Liver (tissue), 9 donors: Measurements from ENCODE around the gene FAM72C. TPM values are rescaled to one million over a fixed set of nuclear protein-coding genes. Genes with fewer than 3 reads are reported as not detected.
A peak's percentile ranks its signal among the peaks of the same experiment; 100 is the strongest.
"Not testable (repeated sequence)": the region's sequence is repeated elsewhere in the genome, so short reads cannot be mapped to it uniquely, and the experiment has no call there.

Experiments
- DNase-seq: peaks from one replicate; pipeline ENCODE4 v3.0.0-alpha.2; 2017; ENCODE audit warnings: low spot score
- H3K27ac ChIP-seq, 2 donors: one replicate each; pipeline ENCODE4 v1.7.0; 2013; ENCODE audit warnings: inconsistent platforms in 2 of 2, low read length in 2 of 2, control low read depth in 1 of 2, low read depth in 1 of 2, mild to moderate bottlenecking in 1 of 2
- H3K27me3 ChIP-seq, 4 donors: one replicate each; pipeline versions ENCODE4 v1.6.1 to v1.7.0; 2013; ENCODE audit warnings: low read length in 3 of 4, inconsistent platforms in 1 of 4, mild to moderate bottlenecking in 1 of 4, moderate library complexity in 1 of 4; ENCODE audit not compliant: control insufficient read depth in 4 of 4, insufficient read depth in 4 of 4
- H3K36me3 ChIP-seq, 4 donors: one replicate each; pipeline versions ENCODE4 v1.6.1 to v1.7.0; 2013; ENCODE audit warnings: low read length in 3 of 4, mild to moderate bottlenecking in 3 of 4, low read depth in 1 of 4, moderate library complexity in 1 of 4; ENCODE audit not compliant: control insufficient read depth in 4 of 4, insufficient read depth in 3 of 4
- H3K4me1 ChIP-seq, 4 donors: one replicate each; pipeline versions ENCODE4 v1.6.1 to v1.7.0; 2013; ENCODE audit warnings: low read length in 3 of 4, mild to moderate bottlenecking in 3 of 4, moderate library complexity in 1 of 4; ENCODE audit not compliant: control insufficient read depth in 4 of 4, insufficient read depth in 4 of 4
- H3K4me3 ChIP-seq, 3 donors: one replicate each; pipeline versions ENCODE4 v1.6.1 to v1.7.0; 2013; ENCODE audit warnings: low read length in 3 of 3, control low read depth in 1 of 3, low read depth in 1 of 3, mild to moderate bottlenecking in 1 of 3
- H3K9ac ChIP-seq, 2 donors: one replicate each; pipeline ENCODE4 v1.7.0; 2013; ENCODE audit warnings: low read length in 2 of 2, mild to moderate bottlenecking in 2 of 2, moderate library complexity in 2 of 2, control low read depth in 1 of 2, low read depth in 1 of 2
- H3K9me3 ChIP-seq, 4 donors: one replicate each; pipeline versions ENCODE4 v1.6.1 to v1.7.0; 2013; ENCODE audit warnings: low read length in 3 of 4; ENCODE audit not compliant: control insufficient read depth in 4 of 4
- WGBS: extraction: QIAGEN DNeasy Blood & Tissue Kit; methylation state at CpG from one replicate; pipeline ENCODE4 v1.1.7; 2013; 5-methylcytosine and 5-hydroxymethylcytosine counted together
- polyA plus RNA-seq, 2 donors: library from polyadenylated mRNA; stranded (reverse) in 1 of 2; unstranded in 1 of 2; fragments of 200-250 nt in 1 of 2; fragments of >200 nt in 1 of 2; fragmentation: Nextera tagmentation in 1 of 2; extraction: Ambion mirVana in 1 of 2; gene quantifications; one replicate each; pipeline versions ENCODE4 v1.2.1 to v1.2.3, GENCODE V29; 2013 to 2015
- total RNA-seq, 2 donors: library from RNA; depleted of rRNA; stranded (reverse); fragments of >200 nt; gene quantifications; one replicate each; pipeline ENCODE4 v1.2.3, GENCODE V29; 2014
- donor health status: healthy.
- donor health status: healthy.
- donor health status: healthy.
- donor health status: healthy.
- donor health status: healthy.

Gene FAM72C
- total and polyA plus RNA-seq, 4 donors = 0.13 to 12.2 (median 0.32) TPM; not detected in 1

DNA sequence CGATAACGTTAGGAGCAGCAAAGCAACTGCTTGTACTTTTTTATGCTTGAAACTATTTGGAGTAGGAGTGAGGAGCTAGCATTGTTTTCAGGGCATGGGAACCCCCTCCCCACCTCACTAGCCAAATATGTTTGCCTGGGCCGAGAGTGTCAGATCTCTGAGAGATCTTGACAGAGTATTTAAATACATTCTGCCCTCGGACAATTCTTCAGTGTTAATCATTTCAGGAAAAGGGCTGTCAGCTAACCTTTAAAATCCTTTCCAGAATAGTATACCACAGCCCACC is 17.6 kb upstream of the FAM72C start:
- H3K4me3 ChIP-seq, H3K9ac ChIP-seq, DNase-seq, H3K27ac ChIP-seq, H3K9me3 ChIP-seq, H3K4me1 ChIP-seq, H3K27me3 ChIP-seq, H3K36me3 ChIP-seq: not testable (repeated sequence)
- no CpG with 5 or more reads among the region's 4 CpGs for WGBS

- WGBS = 63% methylated on average over 1 of the region's 10 CpGs
- H3K27me3 ChIP-seq = not testable (repeated sequence)
Observed at GRCh38 chr1:143988602-143989426, 17.0 kb upstream of the FAM72C start.

GRCh38 chr1:143987868-143988267 is 16.1 kb upstream of the FAM72C start:
- not testable (repeated sequence) for DNase-seq, H3K4me3 ChIP-seq, H3K27me3 ChIP-seq, H3K4me1 ChIP-seq, H3K36me3 ChIP-seq, H3K9ac ChIP-seq, H3K9me3 ChIP-seq, H3K27ac ChIP-seq
- WGBS = no CpG with 5 or more reads among the region's 1 CpG

More at GRCh38 chr1:143988602-143989426, 17.0 kb upstream of the FAM72C start:
- not testable (repeated sequence) for H3K27ac ChIP-seq, H3K4me3 ChIP-seq, DNase-seq, H3K9me3 ChIP-seq, H3K4me1 ChIP-seq, H3K9ac ChIP-seq, H3K36me3 ChIP-seq

- not testable (repeated sequence) for H3K27ac ChIP-seq, H3K27me3 ChIP-seq, H3K9me3 ChIP-seq, H3K4me1 ChIP-seq, H3K36me3 ChIP-seq, H3K4me3 ChIP-seq, H3K9ac ChIP-seq, DNase-seq
- WGBS = 95% methylated on average over 3 of the region's 7 CpGs
Observed at GRCh38 chr1:143984721-143985473, 13.1 kb upstream of the FAM72C start.

DNA sequence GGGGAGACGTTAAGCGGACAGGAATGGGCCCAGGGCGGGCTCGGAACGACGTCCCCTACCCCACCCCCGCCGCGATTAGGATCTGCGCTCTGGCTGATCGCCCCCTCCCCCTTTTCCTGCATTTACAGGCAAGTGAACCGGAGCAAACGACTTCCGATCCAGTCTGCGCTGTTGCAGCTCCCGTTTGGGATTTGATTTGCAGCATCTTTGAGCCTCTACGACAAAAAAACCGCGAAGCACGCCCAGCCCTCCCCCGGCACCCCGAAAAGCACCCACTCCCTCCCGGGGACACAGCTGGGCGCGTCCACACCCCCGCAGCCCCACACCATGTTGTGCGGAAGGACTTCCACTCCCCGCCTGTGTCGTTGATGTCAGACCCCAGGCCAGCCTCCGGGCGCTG is 2.6 kb upstream of the FAM72C start:
- not testable (repeated sequence) for H3K4me1 ChIP-seq, H3K9ac ChIP-seq, H3K27ac ChIP-seq, DNase-seq, H3K4me3 ChIP-seq, H3K9me3 ChIP-seq, H3K27me3 ChIP-seq, H3K36me3 ChIP-seq
- no CpG with 5 or more reads among the region's 31 CpGs for WGBS

GRCh38 chr1:143973876-143974414 is 2.2 kb upstream of the FAM72C start:
- not testable (repeated sequence) for H3K9ac ChIP-seq, H3K36me3 ChIP-seq, H3K9me3 ChIP-seq, H3K4me1 ChIP-seq, H3K27ac ChIP-seq, H3K27me3 ChIP-seq, DNase-seq
- 2% methylated on average over 3 of the region's 37 CpGs for WGBS
- peak overlapping the region in 1 of 3 donors; percentile 8 for H3K4me3 ChIP-seq

- H3K27ac ChIP-seq, DNase-seq, H3K4me3 ChIP-seq, H3K9ac ChIP-seq, H3K9me3 ChIP-seq, H3K27me3 ChIP-seq, H3K4me1 ChIP-seq, H3K36me3 ChIP-seq: not testable (repeated sequence)
- WGBS = no CpG with 5 or more reads among the region's 48 CpGs
Observed at GRCh38 chr1:143972753-143973326, 1.1 kb upstream of the FAM72C start.

DNA sequence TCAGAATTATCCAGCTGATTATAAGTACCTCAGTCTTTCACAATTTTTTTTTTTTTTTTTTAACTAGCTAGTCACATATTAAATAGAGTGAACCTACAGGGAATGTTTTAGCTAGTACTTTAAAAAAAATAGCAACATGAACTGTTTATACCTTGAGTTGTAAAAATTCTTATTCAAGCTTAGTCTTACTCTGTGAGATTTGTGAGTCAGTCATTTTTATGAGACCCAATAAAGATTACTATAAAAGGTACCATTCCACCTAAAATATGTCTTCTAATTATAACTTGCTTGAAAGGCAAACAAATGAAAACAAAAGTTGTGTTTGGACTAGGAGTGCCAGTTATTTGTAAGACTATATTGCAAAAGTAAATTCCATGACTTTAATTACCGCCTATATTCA is 5.9 kb downstream of the FAM72C start:
- no CpG with 5 or more reads among the region's 1 CpG for WGBS
- not testable (repeated sequence) for H3K4me1 ChIP-seq, H3K27ac ChIP-seq, H3K9me3 ChIP-seq, H3K27me3 ChIP-seq, H3K9ac ChIP-seq, H3K36me3 ChIP-seq, DNase-seq, H3K4me3 ChIP-seq
